GM10248 (cell line): ENCODE results near the gene FAM181A.

Experiments
- CTCF ChIA-PET: fragments of 300-600 bp; sonication (Branson Sonifier 250); formaldehyde crosslinking; extraction: SDS; loops from one replicate; lab custom pipeline; 2021; ENCODE audit warnings: antibody characterized with exemption; lab: Yijun Ruan, JAX
- POLR2A ChIA-PET: fragments of 350-650 bp; sonication (Branson Sonifier 250); formaldehyde crosslinking; extraction: SDS; loops from one replicate; lab custom pipeline; 2020; ENCODE audit warnings: antibody characterized with exemption; lab: Yijun Ruan, JAX
- DNase-seq: peaks from one replicate; pipeline ENCODE4 v3.0.0; 2012; ENCODE audit errors: extremely low spot score
- TF ChIP-seq, protein P1 (sequence below): IDR thresholded peaks from 2 replicates; pipeline ENCODE4 v1.5.1; 2012; ENCODE audit warnings: mild to moderate bottlenecking, low read depth; ENCODE audit errors: extremely low read depth, missing control alignments, control extremely low read depth

FAM181A gene

DNA sequence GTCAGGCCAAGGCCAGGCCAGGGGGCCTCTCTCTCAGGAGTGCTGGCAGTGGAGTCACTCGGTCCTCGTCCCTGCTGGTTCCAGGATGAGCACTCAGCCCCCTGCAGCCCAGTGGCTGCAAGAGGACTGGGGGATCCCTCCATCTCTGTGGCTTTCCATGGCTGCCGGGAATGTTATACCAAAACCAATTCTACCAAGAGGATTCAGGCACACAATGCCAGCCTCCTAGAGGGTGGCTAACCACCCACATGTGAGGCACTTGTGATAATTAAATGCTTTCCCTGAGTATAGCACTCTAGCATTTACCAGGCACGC lies 27.3 kb downstream of the FAM181A start:
- no peak for DNase-seq
- ChIA-PET CTCF (interaction anchor here (0.8 to 11.9 kb wide), 6 partner anchors 8 to 57 kb away, joined by 3 to 156 read pairs (median 5); partner anchors contain the start of gene CCDC197), POLR2A (interaction anchor here (0.6 to 1.6 kb wide), 2 partner anchors 8 to 13 kb away, joined by 3 read pairs; no protein-coding TSS in a partner anchor)
- TF ChIP-seq, protein P1, sequence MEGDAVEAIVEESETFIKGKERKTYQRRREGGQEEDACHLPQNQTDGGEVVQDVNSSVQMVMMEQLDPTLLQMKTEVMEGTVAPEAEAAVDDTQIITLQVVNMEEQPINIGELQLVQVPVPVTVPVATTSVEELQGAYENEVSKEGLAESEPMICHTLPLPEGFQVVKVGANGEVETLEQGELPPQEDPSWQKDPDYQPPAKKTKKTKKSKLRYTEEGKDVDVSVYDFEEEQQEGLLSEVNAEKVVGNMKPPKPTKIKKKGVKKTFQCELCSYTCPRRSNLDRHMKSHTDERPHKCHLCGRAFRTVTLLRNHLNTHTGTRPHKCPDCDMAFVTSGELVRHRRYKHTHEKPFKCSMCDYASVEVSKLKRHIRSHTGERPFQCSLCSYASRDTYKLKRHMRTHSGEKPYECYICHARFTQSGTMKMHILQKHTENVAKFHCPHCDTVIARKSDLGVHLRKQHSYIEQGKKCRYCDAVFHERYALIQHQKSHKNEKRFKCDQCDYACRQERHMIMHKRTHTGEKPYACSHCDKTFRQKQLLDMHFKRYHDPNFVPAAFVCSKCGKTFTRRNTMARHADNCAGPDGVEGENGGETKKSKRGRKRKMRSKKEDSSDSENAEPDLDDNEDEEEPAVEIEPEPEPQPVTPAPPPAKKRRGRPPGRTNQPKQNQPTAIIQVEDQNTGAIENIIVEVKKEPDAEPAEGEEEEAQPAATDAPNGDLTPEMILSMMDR, result no peak

DNA sequence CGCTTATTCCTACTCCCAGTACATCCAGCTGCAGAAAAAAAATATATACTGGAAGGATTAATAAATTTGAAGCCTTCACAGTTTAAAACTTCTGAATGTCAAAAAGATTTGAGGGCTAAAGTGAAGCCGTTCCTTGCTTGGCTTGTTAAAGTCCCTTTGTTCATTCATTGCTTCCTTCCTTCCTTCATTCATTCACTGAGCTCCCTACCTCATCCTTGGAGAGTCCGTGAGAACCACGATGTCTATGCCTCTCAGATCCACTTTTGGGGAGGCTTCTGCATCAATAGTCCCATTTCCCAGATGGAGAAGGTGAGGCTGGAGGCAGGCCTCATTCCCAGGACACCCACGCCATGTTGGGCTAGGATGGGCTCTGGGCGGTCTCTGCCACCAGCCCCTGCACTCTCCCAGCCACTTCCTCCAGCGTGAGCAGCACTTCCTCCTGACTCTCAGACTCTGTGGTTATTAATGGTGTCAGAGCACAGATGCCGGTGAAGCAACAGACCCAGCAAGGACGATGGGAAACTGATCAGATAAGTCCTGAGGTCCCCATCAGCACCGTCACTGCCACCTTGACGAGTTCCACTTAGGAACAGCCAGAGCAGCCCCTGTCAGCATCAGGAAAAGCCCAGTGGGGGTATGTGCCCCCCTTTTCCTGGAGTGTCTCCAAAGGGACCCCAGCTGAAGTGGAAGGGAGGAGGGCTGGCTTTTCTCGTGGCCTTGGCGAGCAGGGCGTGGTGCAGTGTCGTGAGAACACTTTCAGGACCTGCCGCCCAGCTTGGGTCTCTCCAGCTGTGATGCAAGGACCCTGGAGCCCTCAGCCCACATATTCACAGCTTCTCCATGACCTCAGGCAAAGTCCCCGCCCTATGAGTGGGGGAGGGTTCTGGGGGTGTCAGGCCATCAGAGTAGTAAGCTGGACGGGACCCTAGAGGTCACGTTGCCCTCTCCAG lies 28.0 kb downstream of the FAM181A start:
- ChIA-PET CTCF (interaction anchor here (0.7 to 11.9 kb wide), 14 partner anchors 9 to 182 kb away, joined by 3 to 156 read pairs (median 5); partner anchors contain the start of gene CCDC197), POLR2A (interaction anchor here (0.6 to 1.6 kb wide), 4 partner anchors 8 to 23 kb away, joined by 3 to 7 read pairs (median 3); no protein-coding TSS in a partner anchor)
- peak; percentile 73 for DNase-seq
- TF ChIP-seq, protein P1, result no peak

DNA sequence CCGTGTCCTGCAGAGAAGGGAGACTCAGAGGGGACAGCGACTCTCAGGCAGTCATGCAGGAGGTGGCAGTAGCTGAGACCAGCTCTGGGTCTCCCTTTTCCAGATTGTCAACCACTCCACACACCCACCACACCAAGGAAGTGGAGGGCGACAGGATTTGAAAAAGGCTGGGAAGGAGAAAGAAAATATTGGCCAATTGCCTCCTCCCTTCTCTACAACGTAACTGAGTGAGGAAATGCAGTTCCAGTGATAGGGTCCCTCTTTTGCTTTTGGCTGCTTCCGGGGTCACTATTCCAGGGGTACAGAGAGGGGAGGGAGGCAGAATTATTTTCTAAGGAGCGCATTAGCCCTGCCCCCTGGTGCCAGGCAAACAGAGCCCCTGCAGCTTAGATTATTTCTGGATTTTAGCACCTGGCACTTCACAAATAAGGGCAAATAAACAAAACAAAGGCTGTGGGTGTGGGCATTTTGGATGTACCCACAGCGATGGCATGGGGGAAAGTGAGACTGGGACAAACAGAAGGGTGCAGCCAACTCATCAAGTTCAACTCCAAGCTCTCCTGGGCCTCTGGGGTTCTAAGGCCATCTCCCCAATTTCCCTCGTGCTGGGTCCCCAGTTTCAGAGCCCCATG lies 28.8 kb downstream of the FAM181A start:
- ChIA-PET POLR2A (interaction anchor here (0.9 to 1.6 kb wide), 4 partner anchors 9 to 44 kb away, joined by 3 to 7 read pairs (median 3); no protein-coding TSS in a partner anchor), CTCF (interaction anchor here (0.8 to 11.9 kb wide), 12 partner anchors 10 to 181 kb away, joined by 3 to 156 read pairs (median 5); partner anchors contain the start of gene CCDC197)
- DNase-seq, result no peak
- TF ChIP-seq, protein P1, result no peak

DNA sequence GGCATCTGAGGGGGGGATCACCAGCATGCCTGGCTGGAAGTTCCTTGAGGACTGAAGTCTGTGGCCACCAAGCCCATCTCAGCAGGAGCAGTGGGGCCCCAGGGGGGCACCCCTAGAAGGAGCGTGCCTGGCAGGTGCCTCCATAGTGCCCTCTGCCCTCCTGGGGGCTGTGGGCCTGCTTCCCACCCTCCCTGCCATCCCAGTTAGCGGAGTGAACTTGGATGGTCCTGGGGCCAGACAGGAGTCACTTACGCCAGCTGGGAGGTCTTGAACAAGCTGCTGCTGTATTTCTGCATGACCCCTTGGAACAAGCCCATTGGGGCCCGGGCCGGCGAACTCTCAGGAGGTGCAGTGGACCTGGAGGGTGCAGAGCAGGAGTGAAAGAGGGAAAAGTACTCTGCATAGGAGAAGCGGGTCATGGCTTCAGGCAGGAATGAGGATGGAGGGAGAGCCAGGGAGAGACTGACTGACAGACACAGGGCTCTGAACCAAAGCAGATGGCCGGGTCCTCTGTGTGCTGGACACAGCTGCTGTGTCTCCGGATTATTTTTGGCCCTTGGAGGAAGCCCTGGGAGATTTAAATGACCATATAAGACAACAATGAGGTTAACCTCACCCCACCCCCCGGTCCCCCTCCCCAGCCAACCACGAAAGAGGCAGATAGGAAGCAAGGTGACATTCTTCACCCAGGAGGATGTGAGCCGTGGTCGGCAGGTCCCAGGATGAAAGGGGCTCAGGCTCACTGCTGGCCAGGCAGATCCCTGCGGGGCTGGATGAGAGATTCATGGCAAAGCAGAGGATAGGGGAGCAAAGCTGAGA lies 29.6 kb downstream of the FAM181A start:
- ChIA-PET POLR2A (interaction anchor here (0.9 to 1.2 kb wide), 3 partner anchors 17 to 43 kb away, joined by 3 read pairs; no protein-coding TSS in a partner anchor), CTCF (interaction anchor here (0.9 to 11.9 kb wide), 9 partner anchors 9 to 180 kb away, joined by 3 to 156 read pairs (median 5); partner anchors contain the start of gene CCDC197)
- peak; percentile 62 for DNase-seq
- TF ChIP-seq, protein P1, result no peak

DNA sequence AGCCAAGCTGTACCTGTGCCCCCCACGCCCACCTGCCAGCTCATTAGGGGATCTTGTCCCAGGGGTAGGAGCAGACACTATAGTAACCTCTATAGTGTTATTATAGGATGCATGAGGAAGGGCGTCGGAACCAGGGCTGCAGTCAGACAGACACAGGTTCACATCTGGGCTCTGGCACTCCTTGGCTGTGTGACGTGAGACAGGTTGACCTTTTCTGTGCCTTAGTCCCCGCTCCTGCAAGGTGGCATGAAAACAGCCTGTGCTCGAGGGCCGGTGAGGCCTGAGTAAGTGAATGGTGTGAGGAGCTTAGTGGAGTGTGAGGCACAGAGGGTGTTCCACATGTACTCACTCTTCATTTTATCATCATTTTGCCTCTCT lies 30.2 kb downstream of the FAM181A start:
- DNase-seq, result no peak
- POLR2A ChIA-PET, result interaction anchor here (0.5 to 1.6 kb wide), 4 partner anchors 18 to 1182 kb away, joined by 3 to 6 read pairs (median 4); no protein-coding TSS in a partner anchor
- TF ChIP-seq, protein P1, result no peak
- CTCF ChIA-PET, result interaction anchor here (0.9 to 11.9 kb wide), 6 partner anchors 11 to 44 kb away, joined by 3 to 156 read pairs (median 6); partner anchors contain the start of gene CCDC197
